GM23248 (cell line): Measurements from ENCODE around the gene SIPA1. TPM values are rescaled to one million over a fixed set of nuclear protein-coding genes. Genes with fewer than 3 reads are reported as not detected.
A peak's percentile ranks its signal among the peaks of the same experiment; 100 is the strongest.

Experiments
- DNase-seq: peaks from one replicate; pipeline ENCODE4 v3.0.0-alpha.2; 2015
- H2AFZ ChIP-seq: fragments of 200-600 bp; sonication (generic); 2 replicates; pipeline ENCODE4 v1.6.1; 2016; ENCODE audit warnings: antibody characterized with exemption
- H3F3A ChIP-seq: fragments of 200-600 bp; sonication (generic); 2 replicates; pipeline ENCODE4 v1.6.1; 2016; ENCODE audit warnings: mild to moderate bottlenecking, antibody characterized with exemption, mixed run types; ENCODE audit not compliant: insufficient read depth
- H3K27ac ChIP-seq: fragments of 200-600 bp; sonication (generic); 2 replicates; pipeline ENCODE4 v1.5.1; 2016; ENCODE audit warnings: mild to moderate bottlenecking
- H3K27me3 ChIP-seq: fragments of 200-600 bp; sonication (generic); replicated peaks from 2 replicates; pipeline ENCODE4 v1.6.1; 2016; ENCODE audit warnings: mild to moderate bottlenecking; ENCODE audit not compliant: insufficient read depth
- H3K36me3 ChIP-seq: fragments of 200-600 bp; sonication (generic); 2 replicates; pipeline ENCODE4 v1.6.1; 2016; ENCODE audit warnings: low read depth, mild to moderate bottlenecking
- H3K4me1 ChIP-seq: fragments of 200-600 bp; sonication (generic); 2 replicates; pipeline ENCODE4 v1.6.1; 2016; ENCODE audit warnings: mild to moderate bottlenecking; ENCODE audit not compliant: insufficient read depth
- H3K4me2 ChIP-seq: fragments of 200-600 bp; sonication (generic); one replicate; pipeline ENCODE4 v1.6.1; 2016; ENCODE audit warnings: mild to moderate bottlenecking; ENCODE audit not compliant: unreplicated experiment
- H3K4me3 ChIP-seq: fragments of 200-600 bp; sonication (generic); 2 replicates; pipeline ENCODE4 v1.5.1; 2016; ENCODE audit warnings: mild to moderate bottlenecking
- H3K79me2 ChIP-seq: fragments of 200-600 bp; sonication (generic); 2 replicates; pipeline ENCODE4 v1.6.1; 2016; ENCODE audit warnings: mild to moderate bottlenecking; ENCODE audit not compliant: insufficient read depth
- H3K9ac ChIP-seq: fragments of 200-600 bp; sonication (generic); 2 replicates; pipeline ENCODE4 v1.6.1; 2016; ENCODE audit warnings: mild to moderate bottlenecking
- H3K9me2 ChIP-seq: fragments of 200-600 bp; sonication (generic); 2 replicates; pipeline ENCODE4 v1.6.1; 2016; ENCODE audit warnings: mixed run types, mild to moderate bottlenecking, moderate library complexity; ENCODE audit not compliant: insufficient read depth
- H3K9me3 ChIP-seq: fragments of 200-600 bp; sonication (generic); one replicate; pipeline ENCODE4 v1.6.1; 2017; ENCODE audit warnings: low read depth
- H4K20me1 ChIP-seq: fragments of 200-600 bp; sonication (generic); 2 replicates; pipeline ENCODE4 v1.6.0; 2016; ENCODE audit not compliant: insufficient read depth
- EZH2 ChIP-seq: fragments of 200-600 bp; sonication (generic); IDR thresholded peaks from 2 replicates; pipeline ENCODE4 v1.6.1; 2018; ENCODE audit warnings: antibody characterized with exemption, mild to moderate bottlenecking; ENCODE audit not compliant: insufficient read depth, poor library complexity, severe bottlenecking
- EZH2phosphoT487 ChIP-seq: fragments of 200-600 bp; sonication (generic); IDR thresholded peaks from 2 replicates; pipeline ENCODE4 v1.6.1; 2018; ENCODE audit warnings: antibody characterized with exemption, moderate library complexity, mild to moderate bottlenecking, low read depth; ENCODE audit not compliant: insufficient read depth
- WGBS, 2 experiments: methylation state at CpG; one replicate each; pipeline ENCODE4 v1.1.6; 2015 to 2017; ENCODE audit warnings: low lambda C conversion rate in 2 of 2, low coverage in 1 of 2; ENCODE audit errors: missing lambda C conversion rate in 2 of 2; 5-methylcytosine and 5-hydroxymethylcytosine counted together
- in situ Hi-C: fragments of 300-500 bp; cut with MboI; formaldehyde crosslinking; loops from 2 replicates; pipeline ENCODE4 v1.15.0; 2020
- polyA plus RNA-seq: library from polyadenylated mRNA; unstranded; fragments of >200 nt; fragmentation: Nextera tagmentation; extraction: Ambion mirVana; gene quantifications from 2 replicates; pipeline ENCODE4 v1.2.1, GENCODE V29; 2016
- total RNA-seq: library from RNA; depleted of rRNA; stranded (reverse); fragments of >200 nt; shearing (Covaris generic); gene quantifications from 2 replicates; pipeline ENCODE4 v1.2.3, GENCODE V29; 2014

Gene SIPA1
- total and polyA plus RNA-seq, 2 experiments from 2014 or later, result 13.0 to 15.9 TPM

- H2AFZ ChIP-seq, result no peak overlapping the region
- H4K20me1 ChIP-seq, result no peaks in the 10 kb centered on the region; the same call in 1 of the 2 replicates
- peaks cover 5% of the 10 kb centered on the region; the same call in 1 of the 2 replicates for H3F3A ChIP-seq
- H3K9me2 ChIP-seq, result no peaks in the 10 kb centered on the region
- H3K27ac ChIP-seq, result no peak overlapping the region
- no peaks in the 10 kb centered on the region; the same call in 1 of the 2 replicates for H3K36me3 ChIP-seq
- no peak for DNase-seq
- no peak overlapping the region for H3K9ac ChIP-seq
- H3K9me3 ChIP-seq, result no peaks in the 10 kb centered on the region
- peaks cover 23% of the 10 kb centered on the region for H3K4me1 ChIP-seq
- 54 to 62% methylated on average over 6 of the region's 6 CpGs for WGBS, 2 experiments
- no peak overlapping the region for H3K4me3 ChIP-seq
- peaks cover 63% of the 10 kb centered on the region for H3K79me2 ChIP-seq
- H3K27me3 ChIP-seq, result no peaks in the 10 kb centered on the region
- in situ Hi-C loops, result no loop called here
- no peak for TF ChIP-seq EZH2
- TF ChIP-seq EZH2phosphoT487, result no peak
- H3K4me2 ChIP-seq, result no peak overlapping the region
Observed at GRCh38 chr11:65610404-65610803, 27.5 kb upstream of the SIPA1 start.

DNA sequence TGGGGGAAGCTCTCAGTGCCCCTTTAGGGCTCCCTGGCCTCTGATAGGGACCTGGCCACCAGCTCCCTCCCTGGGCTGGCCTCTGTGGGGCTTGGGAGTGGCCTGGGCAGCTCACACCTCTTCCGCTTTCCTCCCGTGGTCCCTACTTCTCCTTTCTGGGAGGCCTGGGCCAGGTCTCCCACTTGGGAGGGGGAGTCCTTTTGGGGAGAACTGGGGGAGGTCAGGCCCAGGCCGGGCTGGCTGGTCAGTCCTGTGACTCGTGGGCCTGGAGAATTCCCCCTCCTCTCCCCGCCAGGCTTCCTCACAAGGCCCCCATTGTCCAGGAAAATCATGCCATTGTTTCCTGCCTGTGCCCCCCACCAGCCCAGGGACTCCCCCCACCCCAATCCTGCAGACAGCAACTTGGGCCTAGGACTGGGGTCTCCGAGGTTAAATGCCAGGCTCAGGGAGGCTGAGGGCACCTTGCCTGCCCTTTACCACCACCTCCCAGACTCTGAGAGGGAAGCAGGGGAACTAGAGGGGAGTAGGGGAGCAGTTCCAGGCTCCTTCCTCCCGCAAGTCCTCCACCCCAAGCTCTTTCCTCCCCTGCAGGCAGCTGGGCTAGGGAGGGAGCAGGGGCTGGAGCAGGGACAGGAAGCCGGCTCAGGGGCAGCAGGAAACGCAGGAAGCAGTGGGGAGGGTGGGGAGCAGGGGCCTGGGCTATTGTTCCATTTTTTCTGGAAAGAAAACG, 26.7 kb upstream of the SIPA1 start:
- H4K20me1 ChIP-seq, result no peaks in the 10 kb centered on the region; the same call in 1 of the 2 replicates
- H3K36me3 ChIP-seq, result no peaks in the 10 kb centered on the region
- H2AFZ ChIP-seq, result no peak overlapping the region
- 60 to 66% methylated on average over 6 to 10 of the region's 10 CpGs for WGBS, 2 experiments
- peak overlapping the region; percentile 97 for H3K4me2 ChIP-seq
- no peak overlapping the region for H3K4me3 ChIP-seq
- peaks cover 69% of the 10 kb centered on the region for H3K79me2 ChIP-seq
- in situ Hi-C loops, result no loop called here
- H3K9me3 ChIP-seq, result no peaks in the 10 kb centered on the region
- H3K9me2 ChIP-seq, result no peaks in the 10 kb centered on the region
- DNase-seq, result no peak
- peaks cover 5% of the 10 kb centered on the region; the same call in 1 of the 2 replicates for H3F3A ChIP-seq
- no peaks in the 10 kb centered on the region for H3K27me3 ChIP-seq
- H3K27ac ChIP-seq, result no peak overlapping the region
- H3K4me1 ChIP-seq, result peaks cover 23% of the 10 kb centered on the region
- H3K9ac ChIP-seq, result peak overlapping the region; percentile 33; the same call in 1 of the 2 replicates
- no peak for TF ChIP-seq EZH2
- no peak for TF ChIP-seq EZH2phosphoT487

DNA sequence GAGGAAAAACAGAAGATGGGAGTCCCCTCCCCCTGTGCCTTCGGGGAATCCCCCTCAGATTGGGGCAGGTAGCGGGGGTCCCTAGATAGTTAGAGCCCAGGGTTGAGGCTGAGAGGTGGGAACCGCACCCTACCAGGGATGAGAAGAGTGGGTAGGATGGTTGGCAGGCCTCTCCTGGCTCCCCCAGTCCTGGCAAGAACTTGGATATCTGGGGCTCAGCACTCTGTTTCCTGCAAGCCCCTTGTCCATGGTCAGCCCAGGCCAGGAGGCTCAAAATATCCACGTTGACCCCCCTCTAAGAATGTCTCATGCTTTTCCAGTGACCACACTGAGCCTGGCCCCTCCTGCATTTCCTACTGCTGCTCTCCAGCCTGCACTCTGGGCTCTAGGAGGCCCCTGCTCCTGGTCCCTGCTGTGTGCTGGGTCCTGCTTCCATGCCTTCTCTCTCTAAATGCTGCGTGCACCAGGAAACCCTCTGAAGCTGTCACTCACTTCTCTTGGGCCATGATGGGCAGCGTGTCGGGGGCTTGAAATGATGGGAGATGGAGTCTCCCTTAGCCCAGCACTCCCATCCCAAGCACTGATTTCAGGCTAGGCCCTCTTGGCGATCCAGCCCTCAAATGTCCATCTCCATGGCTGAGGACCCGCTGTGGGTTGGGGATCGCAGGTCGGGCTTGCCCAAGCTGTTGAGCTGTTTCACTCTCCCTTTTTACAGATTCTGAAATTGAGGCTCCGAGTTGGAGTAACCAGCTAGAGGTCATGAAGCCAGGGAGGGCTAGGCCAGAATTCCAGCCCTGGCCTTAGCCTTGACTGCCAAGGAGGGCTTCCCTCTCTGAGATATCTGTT, 25.9 kb upstream of the SIPA1 start:
- in situ Hi-C loops, result no loop called here
- TF ChIP-seq EZH2 (no peak), EZH2phosphoT487 (no peak)
- H3F3A ChIP-seq, result peaks cover 5% of the 10 kb centered on the region; the same call in 1 of the 2 replicates
- peak overlapping the region; percentile 97 for H3K4me2 ChIP-seq
- peak; percentile 33 for DNase-seq
- no peaks in the 10 kb centered on the region for H3K36me3 ChIP-seq
- H3K27ac ChIP-seq, result no peak overlapping the region
- no peaks in the 10 kb centered on the region; the same call in 1 of the 2 replicates for H4K20me1 ChIP-seq
- H3K9me3 ChIP-seq, result no peaks in the 10 kb centered on the region
- peak overlapping the region; percentile 85 for H3K4me3 ChIP-seq
- no peaks in the 10 kb centered on the region for H3K27me3 ChIP-seq
- H3K9ac ChIP-seq, result peak overlapping the region; percentile 33
- H3K79me2 ChIP-seq, result peaks cover 77% of the 10 kb centered on the region
- no peaks in the 10 kb centered on the region for H3K9me2 ChIP-seq
- peaks cover 29% of the 10 kb centered on the region for H3K4me1 ChIP-seq
- H2AFZ ChIP-seq, result no peak overlapping the region
- WGBS, 2 experiments, result 70 to 76% methylated on average over 9 to 12 of the region's 12 CpGs

GRCh38 chr11:65612691-65613090, 25.2 kb upstream of the SIPA1 start:
- Histone ChIP-seq H4K20me1 (no peaks in the 10 kb centered on the region; the same call in 1 of the 2 replicates), H3K4me3 (peak overlapping the region; percentile 85), H2AFZ (no peak overlapping the region), H3K9me3 (no peaks in the 10 kb centered on the region), H3F3A (peaks cover 5% of the 10 kb centered on the region; the same call in 1 of the 2 replicates), H3K4me2 (peak overlapping the region; percentile 97), H3K79me2 (peaks cover 84% of the 10 kb centered on the region), H3K4me1 (peaks cover 31% of the 10 kb centered on the region), H3K36me3 (no peaks in the 10 kb centered on the region), H3K9ac (peak overlapping the region; percentile 88), H3K27ac (no peak overlapping the region), H3K27me3 (no peaks in the 10 kb centered on the region), H3K9me2 (no peaks in the 10 kb centered on the region)
- no peak for DNase-seq
- TF ChIP-seq EZH2phosphoT487 (no peak), EZH2 (no peak)
- 84 to 90% methylated on average over 7 of the region's 7 CpGs for WGBS, 2 experiments
- in situ Hi-C loops, result no loop called here
